ENCODE results near the gene KCNK5.

GRCh38 chr6:39192736-39193135 is 36.5 kb downstream of the KCNK5 start:
- TF ChIP-seq EZH2 (IDR thresholded peaks at IDR 0.05; ENCODE audit: borderline replicate concordance) (no peak), CTCF (IDR thresholded peaks at IDR 0.05; ENCODE audit: poor library complexity) (no peak)
